Loucy (cell line): ENCODE data around the gene AQP12B.

Experiments used
- H2AFZ ChIP-seq: fragments of 200-600 bp; sonication (generic); 2 replicates; pipeline ENCODE4 v1.6.0; 2016; ENCODE audit warnings: antibody characterized with exemption, mild to moderate bottlenecking, low read length, moderate library complexity
- H3F3A ChIP-seq: fragments of 200-600 bp; 2 replicates; pipeline ENCODE4 v1.6.0; 2016; ENCODE audit warnings: antibody characterized with exemption, low read depth, mild to moderate bottlenecking
- H3K27me3 ChIP-seq: fragments of 200-600 bp; sonication (generic); 2 replicates; pipeline ENCODE4 v1.6.1; 2014; ENCODE audit warnings: low read length, mild to moderate bottlenecking; ENCODE audit not compliant: insufficient read depth, poor library complexity, severe bottlenecking
- H3K36me3 ChIP-seq: fragments of 200-600 bp; sonication (generic); 2 replicates; pipeline ENCODE4 v1.6.1; 2016; ENCODE audit warnings: low read length; ENCODE audit not compliant: insufficient read depth
- H3K4me1 ChIP-seq: fragments of 200-600 bp; sonication (generic); 2 replicates; pipeline ENCODE4 v1.5.1; 2014; ENCODE audit warnings: low read length, mild to moderate bottlenecking; ENCODE audit not compliant: insufficient read depth, poor library complexity, severe bottlenecking
- H3K4me2 ChIP-seq: fragments of 200-600 bp; sonication (generic); 2 replicates; pipeline ENCODE4 v1.6.0; 2014; ENCODE audit warnings: antibody characterized with exemption, low read length, low read depth, mild to moderate bottlenecking; ENCODE audit not compliant: poor library complexity, severe bottlenecking
- H3K4me3 ChIP-seq: fragments of 200-600 bp; sonication (generic); 2 replicates; pipeline ENCODE4 v1.5.1; 2014; ENCODE audit warnings: low read length, mild to moderate bottlenecking, mixed read lengths; ENCODE audit not compliant: poor library complexity, severe bottlenecking
- H3K79me2 ChIP-seq: fragments of 200-600 bp; sonication (generic); 2 replicates; pipeline ENCODE4 v1.6.1; 2014; ENCODE audit warnings: low read length; ENCODE audit not compliant: insufficient read depth
- H3K9ac ChIP-seq: fragments of 200-600 bp; sonication (generic); 2 replicates; pipeline ENCODE4 v1.6.0; 2014; ENCODE audit warnings: mild to moderate bottlenecking, low read depth, low read length, moderate library complexity; ENCODE audit not compliant: poor library complexity, severe bottlenecking
- H3K9me2 ChIP-seq: fragments of 200-600 bp; sonication (generic); replicated peaks from 2 replicates; pipeline ENCODE4 v1.6.1; 2016; ENCODE audit warnings: low read depth, low read length, mixed read lengths
- H3K9me3 ChIP-seq: fragments of 200-600 bp; sonication (generic); 2 replicates; pipeline ENCODE4 v1.6.1; 2014; ENCODE audit warnings: mild to moderate bottlenecking, antibody characterized with exemption, low read length, low read depth; ENCODE audit not compliant: insufficient read depth
- H4K20me1 ChIP-seq: fragments of 200-600 bp; sonication (generic); 2 replicates; pipeline ENCODE4 v1.6.0; 2014; ENCODE audit warnings: antibody characterized with exemption, low read length, mild to moderate bottlenecking; ENCODE audit not compliant: insufficient read depth, poor library complexity, severe bottlenecking
- EZH2phosphoT487 ChIP-seq: fragments of 200-600 bp; IDR thresholded peaks from 2 replicates; pipeline ENCODE4 v1.6.1; 2018; ENCODE audit warnings: antibody characterized with exemption, mild to moderate bottlenecking, moderate library complexity, borderline replicate concordance
- TF ChIP-seq, protein P1 (sequence below): fragments of 200-600 bp; sonication (generic); conservative IDR thresholded peaks from 2 replicates; pipeline ENCODE4 v1.5.1; 2014; ENCODE audit warnings: mild to moderate bottlenecking, antibody characterized with exemption, low read length

AQP12B gene

DNA sequence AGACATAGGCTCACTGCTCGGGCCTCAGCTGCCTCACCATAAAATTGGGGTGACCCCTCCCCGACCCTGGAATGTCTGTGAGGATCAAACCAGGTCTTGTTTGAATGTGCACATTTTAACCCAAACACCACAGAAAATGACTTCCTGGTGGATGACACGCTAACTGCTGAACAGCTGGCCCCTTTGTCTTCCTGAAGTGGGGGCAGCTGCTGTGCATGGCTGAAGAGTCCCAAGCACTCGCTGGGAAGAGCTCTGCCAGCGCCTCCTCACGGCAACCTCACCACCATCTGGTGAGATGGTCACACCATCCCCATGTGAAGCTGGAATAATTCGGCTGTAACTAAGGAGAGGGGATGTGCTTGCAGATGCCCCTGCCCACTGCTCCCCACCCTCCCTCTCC lies 43.0 kb upstream of the AQP12B start:
- Histone ChIP-seq H3K27me3 (no peaks in the 10 kb centered on the region), H3K79me2 (no peaks in the 10 kb centered on the region), H3K4me3 (no peak overlapping the region), H3K9ac (no peak overlapping the region), H3K9me2 (no peaks in the 10 kb centered on the region), H3K9me3 (no peaks in the 10 kb centered on the region), H4K20me1 (no peaks in the 10 kb centered on the region), H3K4me1 (no peaks in the 10 kb centered on the region), H3K36me3 (no peaks in the 10 kb centered on the region), H3K4me2 (no peak overlapping the region), H2AFZ (no peak overlapping the region), H3F3A (no peaks in the 10 kb centered on the region)
- no peak for TF ChIP-seq EZH2phosphoT487
- TF ChIP-seq, protein P1, sequence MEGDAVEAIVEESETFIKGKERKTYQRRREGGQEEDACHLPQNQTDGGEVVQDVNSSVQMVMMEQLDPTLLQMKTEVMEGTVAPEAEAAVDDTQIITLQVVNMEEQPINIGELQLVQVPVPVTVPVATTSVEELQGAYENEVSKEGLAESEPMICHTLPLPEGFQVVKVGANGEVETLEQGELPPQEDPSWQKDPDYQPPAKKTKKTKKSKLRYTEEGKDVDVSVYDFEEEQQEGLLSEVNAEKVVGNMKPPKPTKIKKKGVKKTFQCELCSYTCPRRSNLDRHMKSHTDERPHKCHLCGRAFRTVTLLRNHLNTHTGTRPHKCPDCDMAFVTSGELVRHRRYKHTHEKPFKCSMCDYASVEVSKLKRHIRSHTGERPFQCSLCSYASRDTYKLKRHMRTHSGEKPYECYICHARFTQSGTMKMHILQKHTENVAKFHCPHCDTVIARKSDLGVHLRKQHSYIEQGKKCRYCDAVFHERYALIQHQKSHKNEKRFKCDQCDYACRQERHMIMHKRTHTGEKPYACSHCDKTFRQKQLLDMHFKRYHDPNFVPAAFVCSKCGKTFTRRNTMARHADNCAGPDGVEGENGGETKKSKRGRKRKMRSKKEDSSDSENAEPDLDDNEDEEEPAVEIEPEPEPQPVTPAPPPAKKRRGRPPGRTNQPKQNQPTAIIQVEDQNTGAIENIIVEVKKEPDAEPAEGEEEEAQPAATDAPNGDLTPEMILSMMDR = no peak

DNA sequence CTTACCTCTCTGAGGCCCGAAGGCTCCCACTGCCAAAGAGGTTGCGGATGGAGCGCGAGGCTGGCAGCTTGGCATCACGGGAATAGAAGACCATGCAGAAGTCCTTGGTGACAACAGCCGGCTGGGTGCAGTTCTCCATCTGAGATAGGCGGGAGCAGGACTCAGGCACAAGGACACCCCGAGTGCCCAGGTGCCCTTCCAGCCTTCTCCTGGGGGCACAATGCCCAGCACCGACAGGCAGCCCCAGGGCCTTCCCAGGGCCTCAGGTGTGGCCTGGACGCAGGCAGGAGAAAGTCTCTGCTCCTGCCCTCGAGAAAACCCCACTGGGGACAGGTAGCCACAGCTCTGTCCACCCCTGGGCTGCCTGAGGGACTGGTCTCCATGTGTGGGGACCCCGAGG lies 42.6 kb upstream of the AQP12B start:
- H3F3A ChIP-seq = no peaks in the 10 kb centered on the region
- H3K4me2 ChIP-seq = no peak overlapping the region
- H3K4me3 ChIP-seq = no peak overlapping the region
- H3K9ac ChIP-seq = no peak overlapping the region
- H3K36me3 ChIP-seq = no peaks in the 10 kb centered on the region
- H3K79me2 ChIP-seq = no peaks in the 10 kb centered on the region
- H4K20me1 ChIP-seq = no peaks in the 10 kb centered on the region
- no peaks in the 10 kb centered on the region for H3K9me3 ChIP-seq
- no peaks in the 10 kb centered on the region for H3K9me2 ChIP-seq
- TF ChIP-seq EZH2phosphoT487 = no peak
- TF ChIP-seq, protein P1 = no peak
- no peaks in the 10 kb centered on the region for H3K27me3 ChIP-seq
- H3K4me1 ChIP-seq = no peaks in the 10 kb centered on the region
- H2AFZ ChIP-seq = no peak overlapping the region

DNA sequence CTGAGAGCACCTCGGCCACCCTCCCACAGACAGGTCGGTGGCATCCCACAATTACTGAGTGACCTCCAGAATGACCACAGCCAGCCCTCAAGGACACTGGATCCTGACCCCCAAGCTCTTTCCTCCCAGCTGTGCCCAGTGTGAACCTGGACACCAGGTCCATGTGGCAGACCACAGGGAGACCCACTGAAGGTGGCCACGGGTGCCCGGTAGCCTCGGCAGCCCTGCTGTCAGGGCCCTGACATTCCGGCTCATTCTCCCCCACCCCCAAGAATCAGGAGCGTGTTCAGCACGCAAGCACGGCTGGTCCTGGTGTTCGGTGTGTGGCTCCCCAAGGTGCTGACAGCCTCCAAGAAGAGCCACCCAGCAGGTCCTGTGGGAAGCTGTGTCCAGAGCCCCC lies 41.7 kb upstream of the AQP12B start:
- Histone ChIP-seq H3F3A (no peaks in the 10 kb centered on the region), H2AFZ (no peak overlapping the region), H3K4me1 (no peaks in the 10 kb centered on the region), H3K4me2 (no peak overlapping the region), H3K36me3 (no peaks in the 10 kb centered on the region), H3K79me2 (no peaks in the 10 kb centered on the region), H3K9me3 (no peaks in the 10 kb centered on the region), H3K9ac (no peak overlapping the region), H4K20me1 (no peaks in the 10 kb centered on the region), H3K9me2 (no peaks in the 10 kb centered on the region), H3K27me3 (no peaks in the 10 kb centered on the region), H3K4me3 (no peak overlapping the region)
- TF ChIP-seq, protein P1 = no peak
- no peak for TF ChIP-seq EZH2phosphoT487
